Myocyte (in vitro differentiated cells): Measurements from ENCODE around the gene OR9G4. TPM values are rescaled to one million over a fixed set of nuclear protein-coding genes. Genes with fewer than 3 reads are reported as not detected.
A peak's percentile ranks its signal among the peaks of the same experiment; 100 is the strongest.

Source experiments
- DNase-seq: peaks from one replicate; pipeline ENCODE4 v3.0.0-alpha.2; 2012; ENCODE audit warnings: low read depth
- polyA plus RNA-seq: library from polyadenylated mRNA; unstranded; fragments of >200 nt; gene quantifications from one replicate; pipeline ENCODE4 v1.2.1, GENCODE V29; 2012; ENCODE audit warnings: missing spikeins
- total RNA-seq: library from RNA; depleted of rRNA; stranded (reverse); fragments of >200 nt; gene quantifications from 2 replicates; pipeline ENCODE4 v1.2.3, GENCODE V29; 2014

The OR9G4 gene
- not detected in 2 replicates for total RNA-seq
- not detected for polyA plus RNA-seq

GRCh38 chr11:56748597-56748996 is at the start of gene OR9G4:
Gene OR9G4 (minus strand): TSS chr11:56748697. CDS start chr11:56743766, 4,931 bp downstream.
- no peak for DNase-seq

GRCh38 chr11:56783448-56784041 is 35.0 kb upstream of the OR9G4 start:
- DNase-seq, result peak; percentile 59

GRCh38 chr11:56782167-56782847 is 33.8 kb upstream of the OR9G4 start:
- no peak for DNase-seq

- DNase-seq, result no peak
Observed at GRCh38 chr11:56776809-56777208, 28.3 kb upstream of the OR9G4 start.

- no peak for DNase-seq
Observed at GRCh38 chr11:56764976-56765375, 16.5 kb upstream of the OR9G4 start.

GRCh38 chr11:56751480-56751879 is 3.0 kb upstream of the OR9G4 start:
- DNase-seq, result no peak

- DNase-seq, result no peak
Observed at GRCh38 chr11:56750190-56750589, 1.7 kb upstream of the OR9G4 start.

- DNase-seq, result no peak
Observed at GRCh38 chr11:56740886-56741285, 7.6 kb downstream of the OR9G4 start.

GRCh38 chr11:56740107-56740506 is 8.4 kb downstream of the OR9G4 start:
- no peak for DNase-seq

GRCh38 chr11:56720513-56720912 is 28.0 kb downstream of the OR9G4 start:
- no peak for DNase-seq

- DNase-seq, result no peak
Observed at GRCh38 chr11:56716379-56716854, 32.1 kb downstream of the OR9G4 start.

- no peak for DNase-seq
Observed at GRCh38 chr11:56714206-56714605, 34.3 kb downstream of the OR9G4 start.

- DNase-seq, result no peak
Observed at GRCh38 chr11:56706486-56706885, 42.0 kb downstream of the OR9G4 start.

GRCh38 chr11:56705784-56706396 is 42.6 kb downstream of the OR9G4 start:
- DNase-seq, result no peak

- DNase-seq, result no peak
Observed at GRCh38 chr11:56700914-56701485, 47.5 kb downstream of the OR9G4 start.

GRCh38 chr11:56700242-56700913 is 48.1 kb downstream of the OR9G4 start:
- DNase-seq, result no peak

GRCh38 chr11:56698795-56699194 is 49.7 kb downstream of the OR9G4 start, which contains the start of gene OR9G1:
Gene OR9G1 (plus strand): TSS chr11:56699095. CDS start chr11:56700388, 1,293 bp downstream.
- no peak for DNase-seq

GRCh38 chr11:56693428-56693827 is 55.1 kb downstream of the OR9G4 start:
- no peak for DNase-seq
